Upper lobe of left lung (tissue), 6 donors: ENCODE data around the gene UBAC1. TPM values are rescaled to one million over a fixed set of nuclear protein-coding genes. Genes with fewer than 3 reads are reported as not detected.

Experiments used
- ATAC-seq, 2 donors: fragments of 200-7000 bp; cut with Tn5 transposase; one replicate each; pipeline ENCODE4 v1.9.1; 2022; ENCODE audit warnings: mild to moderate bottlenecking in 2 of 2, moderate library complexity in 2 of 2; ENCODE audit not compliant: low FRiP score in 2 of 2
- DNase-seq, 2 donors: peaks; one replicate each; pipeline ENCODE4 v3.0.0-alpha.2; 2019 to 2020
- H3K27ac ChIP-seq, 4 donors: fragments of 200-600 bp; sonication (generic); one replicate each; pipeline ENCODE4 v1.5.1; 2016 to 2019
- H3K27me3 ChIP-seq, 4 donors: fragments of 200-600 bp; sonication (generic); one replicate each; pipeline ENCODE4 v1.5.1; 2017 to 2019
- H3K36me3 ChIP-seq, 4 donors: fragments of 200-600 bp; sonication (generic); one replicate each; pipeline ENCODE4 v1.5.1; 2016 to 2019
- H3K4me1 ChIP-seq, 4 donors: fragments of 200-600 bp; sonication (generic); one replicate each; pipeline ENCODE4 v1.5.1; 2018 to 2019
- H3K4me3 ChIP-seq, 4 donors: fragments of 200-600 bp; sonication (generic); one replicate each; pipeline ENCODE4 v1.5.1; 2017 to 2019; ENCODE audit warnings: mild to moderate bottlenecking in 2 of 4, moderate library complexity in 1 of 4
- H3K9me3 ChIP-seq, 4 donors: fragments of 200-600 bp; sonication (generic); one replicate each; pipeline ENCODE4 v1.5.1; 2018 to 2019
- EP300 ChIP-seq, 4 donors: sonication (generic); formaldehyde crosslinking; IDR thresholded peaks; one replicate each; pipeline ENCODE4 v1.5.1; 2017; ENCODE audit warnings: antibody characterized with exemption in 4 of 4, control low read depth in 2 of 4
- POLR2A ChIP-seq, 4 donors: fragments of 450-650 bp; IDR thresholded peaks; one replicate each; pipeline ENCODE4 v1.5.1; 2016 to 2017; ENCODE audit warnings: antibody characterized with exemption in 4 of 4, mild to moderate bottlenecking in 2 of 4
- POLR2AphosphoS5 ChIP-seq, 2 donors: sonication (generic); formaldehyde crosslinking; IDR thresholded peaks; one replicate each; pipeline ENCODE4 v1.5.1; 2017; ENCODE audit warnings: antibody characterized with exemption in 2 of 2
- WGBS, 2 donors: methylation state at CpG; one replicate each; pipeline ENCODE4 v1.1.5; 2017 to 2018; 5-methylcytosine and 5-hydroxymethylcytosine counted together
- total RNA-seq, 6 donors: library from RNA; depleted of rRNA in 4 of 6; stranded (reverse); fragments of >200 nt in 4 of 6; gene quantifications; one replicate each; pipeline versions ENCODE4 v1.1.0 to v1.2.1, GENCODE V29; 2016 to 2021
- TF ChIP-seq, protein P1 (sequence below), 6 experiments: fragments of 450-650 bp in 4 of 6; fragments of 200-600 bp in 2 of 6; sonication (generic) in 2 of 6; IDR thresholded peaks; one replicate each; pipeline ENCODE4 v1.5.1; 2016 to 2019; ENCODE audit warnings: antibody characterized with exemption in 6 of 6
- donor health status: DM: no; HTN: no; CAD: no; lungs with moderate emphysema.
- donor health status: DM: no; HTN: yes; CAD: no; lungs with severe emphysema.

UBAC1 gene
- 10 to 100 TPM; 38.0 to 72.3 (median 49.3) TPM for total RNA-seq

- peak; percentile 70 for TF ChIP-seq POLR2AphosphoS5 (IDR thresholded peaks at IDR 0.05)
- peak in 1 of 4 donors; percentile 43 for TF ChIP-seq POLR2A (IDR thresholded peaks at IDR 0.05)
- TF ChIP-seq, protein P1, sequence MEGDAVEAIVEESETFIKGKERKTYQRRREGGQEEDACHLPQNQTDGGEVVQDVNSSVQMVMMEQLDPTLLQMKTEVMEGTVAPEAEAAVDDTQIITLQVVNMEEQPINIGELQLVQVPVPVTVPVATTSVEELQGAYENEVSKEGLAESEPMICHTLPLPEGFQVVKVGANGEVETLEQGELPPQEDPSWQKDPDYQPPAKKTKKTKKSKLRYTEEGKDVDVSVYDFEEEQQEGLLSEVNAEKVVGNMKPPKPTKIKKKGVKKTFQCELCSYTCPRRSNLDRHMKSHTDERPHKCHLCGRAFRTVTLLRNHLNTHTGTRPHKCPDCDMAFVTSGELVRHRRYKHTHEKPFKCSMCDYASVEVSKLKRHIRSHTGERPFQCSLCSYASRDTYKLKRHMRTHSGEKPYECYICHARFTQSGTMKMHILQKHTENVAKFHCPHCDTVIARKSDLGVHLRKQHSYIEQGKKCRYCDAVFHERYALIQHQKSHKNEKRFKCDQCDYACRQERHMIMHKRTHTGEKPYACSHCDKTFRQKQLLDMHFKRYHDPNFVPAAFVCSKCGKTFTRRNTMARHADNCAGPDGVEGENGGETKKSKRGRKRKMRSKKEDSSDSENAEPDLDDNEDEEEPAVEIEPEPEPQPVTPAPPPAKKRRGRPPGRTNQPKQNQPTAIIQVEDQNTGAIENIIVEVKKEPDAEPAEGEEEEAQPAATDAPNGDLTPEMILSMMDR (IDR thresholded peaks at IDR 0.05): peak; percentile 44 to 93 (median 83)
- TF ChIP-seq EP300 (IDR thresholded peaks at IDR 0.05): no peak
- Histone ChIP-seq H3K27ac (peak within 1 kb of the TSS; percentile 86 to 93 (median 90)), H3K4me1 (peaks cover 20 to 31% (median 21%) of the 10 kb centered on the region in 4 donors), H3K9me3 (no peaks in the 10 kb centered on the region), H3K27me3 (no peaks in the 10 kb centered on the region), H3K4me3 (peak within 1 kb of the TSS; percentile 80 to 99 (median 90)), H3K36me3 (no peaks in the 10 kb centered on the region)
- ATAC-seq: peak; percentile 91 to 97
- 1% methylated on average over 22 to 43 of the region's 53 CpGs for WGBS, 2 donors
- peak; percentile 97 to 100 for DNase-seq
Measured at GRCh38 chr9:135961277-135961715, at the start of gene UBAC1. TSS of gene UBAC1 (minus strand) at chr9:135961373. CDS start at chr9:135961162, 211 bp downstream.

DNA sequence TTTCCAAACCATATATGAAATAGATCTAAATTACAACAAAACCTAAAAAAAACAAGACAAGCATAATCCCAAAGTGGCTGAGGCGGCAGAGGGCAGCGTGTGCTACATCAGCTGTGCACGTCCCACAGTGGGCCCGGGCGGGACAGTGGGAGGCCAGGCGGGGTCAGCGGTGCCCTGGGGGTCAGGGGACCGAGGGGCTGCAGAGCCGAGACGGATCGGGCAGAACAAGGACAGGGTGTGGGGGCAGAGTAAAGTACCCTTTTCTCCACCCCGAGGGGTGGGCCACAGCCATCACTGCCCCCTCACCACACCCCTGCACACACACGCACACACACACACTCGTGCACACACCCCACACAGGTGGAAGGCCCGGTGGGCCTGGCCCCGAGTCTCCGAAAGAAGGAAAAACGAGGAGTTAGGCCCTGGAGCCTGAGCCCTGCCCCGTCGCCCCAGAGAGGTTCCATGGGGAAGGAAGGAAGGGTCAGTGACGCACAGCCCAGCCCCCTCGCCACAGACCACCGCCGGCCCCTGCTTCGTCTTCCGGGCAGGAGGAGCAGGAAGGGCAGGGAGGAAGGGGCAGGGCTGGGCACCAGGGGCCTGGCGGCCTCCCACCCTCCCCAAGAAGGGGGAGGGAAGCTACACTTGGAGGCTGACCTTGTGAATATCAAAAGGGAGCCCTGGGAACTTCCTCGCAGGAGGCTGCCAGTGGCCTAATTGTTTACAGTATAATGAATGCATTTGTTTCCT lies 49.6 kb upstream of the UBAC1 start:
- 62 to 66% methylated on average over 24 to 28 of the region's 28 CpGs for WGBS, 2 donors
- TF ChIP-seq POLR2AphosphoS5 (IDR thresholded peaks at IDR 0.05) (peak; percentile 79 to 90), EP300 (IDR thresholded peaks at IDR 0.05) (peak in 3 of 4 donors; percentile 81 to 87 (median 84))
- TF ChIP-seq, protein P1 (IDR thresholded peaks at IDR 0.05): no peak
- DNase-seq: peak; percentile 42 to 76
- Histone ChIP-seq H3K4me1 (peaks cover 34 to 60% (median 53%) of the 10 kb centered on the region in 4 donors), H3K27ac (peak overlapping the region; percentile 73 to 90 (median 84)), H3K4me3 (peak overlapping the region in 1 of 4 donors; percentile 38), H3K9me3 (no peaks in the 10 kb centered on the region), H3K27me3 (no peaks in the 10 kb centered on the region), H3K36me3 (peaks cover 0 to 45% (median 20%) of the 10 kb centered on the region in 4 donors)
- ATAC-seq: peak in 1 of 2 donors; percentile 42

DNA sequence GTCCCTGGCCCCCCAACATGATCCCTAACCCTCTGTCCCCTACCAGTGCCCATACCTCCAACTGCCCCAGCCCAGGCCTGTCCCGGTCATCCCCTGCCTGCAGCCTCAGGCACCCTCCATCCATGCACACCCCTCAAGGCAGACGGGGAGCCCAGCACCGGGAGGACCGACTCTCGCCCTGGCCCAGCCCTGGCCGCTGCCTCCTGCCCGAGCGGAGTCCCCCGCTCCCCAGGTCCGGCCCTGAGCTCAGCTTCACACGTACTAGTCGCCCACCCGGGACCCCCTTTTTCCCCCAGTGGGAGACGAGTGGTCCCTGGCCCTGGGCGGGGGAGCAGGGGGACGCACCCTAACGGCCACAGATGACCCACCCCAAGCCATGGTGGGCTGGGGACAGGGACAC lies 49.0 kb upstream of the UBAC1 start:
- Histone ChIP-seq H3K4me3 (peak overlapping the region in 1 of 4 donors; percentile 38), H3K4me1 (peaks cover 28 to 56% (median 50%) of the 10 kb centered on the region in 4 donors), H3K27me3 (no peaks in the 10 kb centered on the region), H3K27ac (peak overlapping the region; percentile 73 to 87 (median 84)), H3K9me3 (no peaks in the 10 kb centered on the region), H3K36me3 (peaks cover 0 to 40% (median 20%) of the 10 kb centered on the region in 4 donors)
- 81 to 93% methylated on average over 4 to 15 of the region's 17 CpGs for WGBS, 2 donors
- TF ChIP-seq, protein P1 (IDR thresholded peaks at IDR 0.05): no peak
- TF ChIP-seq POLR2A (IDR thresholded peaks at IDR 0.05) (no peak), POLR2AphosphoS5 (IDR thresholded peaks at IDR 0.05) (no peak), EP300 (IDR thresholded peaks at IDR 0.05) (no peak)
- DNase-seq: peak in 1 of 2 donors; percentile 65
- no peak for ATAC-seq

DNA sequence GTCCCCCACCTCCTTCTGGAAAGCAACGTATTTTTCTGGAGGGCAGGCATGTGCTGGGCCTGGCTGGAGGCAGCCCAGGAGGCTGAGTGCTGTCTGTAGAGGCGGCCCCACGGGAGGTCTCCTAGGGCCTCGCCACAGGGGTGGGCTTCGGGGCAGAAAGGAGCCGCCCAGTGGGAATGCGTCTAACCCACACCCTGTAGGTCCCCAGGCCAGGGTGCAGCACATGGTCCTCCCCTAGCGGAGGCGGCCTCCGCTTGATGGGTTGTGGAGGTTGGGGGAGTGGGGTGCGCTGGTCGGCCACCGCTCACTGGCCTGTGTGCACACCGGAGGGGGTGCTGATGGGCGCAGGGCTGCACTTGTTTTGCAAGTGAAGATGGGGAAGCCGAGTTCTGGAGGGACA lies 48.3 kb upstream of the UBAC1 start:
- WGBS, 2 donors: 89 to 94% methylated on average over 8 to 16 of the region's 16 CpGs
- no peaks in the 10 kb centered on the region for H3K9me3 ChIP-seq
- H3K27ac ChIP-seq: peak overlapping the region; percentile 73 to 87 (median 84)
- H3K36me3 ChIP-seq: peaks cover 0 to 37% (median 20%) of the 10 kb centered on the region in 4 donors
- H3K27me3 ChIP-seq: no peaks in the 10 kb centered on the region
- TF ChIP-seq, protein P1 (IDR thresholded peaks at IDR 0.05): no peak
- TF ChIP-seq POLR2A (IDR thresholded peaks at IDR 0.05): no peak
- no peak for TF ChIP-seq POLR2AphosphoS5 (IDR thresholded peaks at IDR 0.05)
- TF ChIP-seq EP300 (IDR thresholded peaks at IDR 0.05): no peak
- no peak overlapping the region for H3K4me3 ChIP-seq
- DNase-seq (peak in 1 of 2 donors; percentile 54), ATAC-seq (peak in 1 of 2 donors; percentile 12)
- H3K4me1 ChIP-seq: peaks cover 23 to 53% (median 47%) of the 10 kb centered on the region in 4 donors
